K562 (cell line): Measurements from ENCODE around the gene LDB2. TPM values are rescaled to one million over a fixed set of nuclear protein-coding genes. Genes with fewer than 3 reads are reported as not detected.

Experiments
- ATAC-seq: fragments of 200-7000 bp; cut with Tn5 transposase; 3 replicates; pipeline ENCODE4 v1.9.1; 2020; ENCODE audit warnings: moderate library complexity
- BruUV-seq: library from RNA; stranded (reverse); fragments of 400-500 nt; replicated peaks from 2 replicates; lab custom pipeline; 2021; lab: Mats Ljungman, UMichigan
- CTCF ChIA-PET: fragments of 300-600 bp; formaldehyde crosslinking; extraction: SDS; loops from one replicate; lab custom pipeline; 2021; ENCODE audit warnings: low intra/inter-chr PET ratio; lab: Yijun Ruan, JAX
- POLR2A ChIA-PET: fragments of 300-600, 350-650 bp; sonication (Branson Sonifier 250); formaldehyde crosslinking; extraction: SDS; loops from one replicate; lab custom pipeline; 2021; ENCODE audit warnings: antibody characterized with exemption, inconsistent platforms; lab: Yijun Ruan, JAX
- DNase-seq, 4 experiments: peaks; one replicate each; pipeline versions ENCODE4 v3.0.0 to v3.0.0-alpha.2; 2011 to 2018; ENCODE audit warnings: low spot score in 3 of 4, mixed read lengths in 3 of 4; ENCODE audit errors: extremely low read depth in 1 of 4
- FAIRE-seq: peaks from 2 replicates; lab custom pipeline; 2011; peaks lifted over from hg19 to GRCh38; lab: Jason Lieb, UNC
- H2AFZ ChIP-seq: 2 replicates; pipeline ENCODE4 v1.6.0; 2011; ENCODE audit warnings: low read depth, low read length, control low read depth, inconsistent platforms
- H3K27ac ChIP-seq: fragments of 200-600 bp; 3 replicates; pipeline ENCODE4 v1.8.0; 2011; ENCODE audit warnings: low read depth, mild to moderate bottlenecking, control low read depth, inconsistent platforms, low read length, moderate library complexity, mixed read lengths; ENCODE audit errors: extremely low read depth
- H3K27me3 ChIP-seq, 2 experiments: fragments of 300-600 bp in 1 of 2; 2 replicates in 1 of 2; 3 replicates in 1 of 2; pipeline versions ENCODE4 v1.6.0 to v1.8.0; 2011; ENCODE audit warnings: inconsistent platforms in 2 of 2, low read length in 2 of 2, mild to moderate bottlenecking in 1 of 2, mixed read lengths in 1 of 2, moderate library complexity in 1 of 2; ENCODE audit not compliant: control insufficient read depth in 2 of 2, insufficient read depth in 2 of 2
- H3K36me3 ChIP-seq: fragments of 300-600 bp; 3 replicates; pipeline ENCODE4 v1.8.0; 2011; ENCODE audit warnings: mild to moderate bottlenecking, low read length, inconsistent platforms; ENCODE audit not compliant: control insufficient read depth, insufficient read depth
- H3K4me1 ChIP-seq, 2 experiments: fragments of 200-600 bp in 1 of 2; replicated peaks in 1 of 2; 2 replicates in 1 of 2; 3 replicates in 1 of 2; pipeline versions ENCODE4 v1.5.1 to v1.8.0; 2011; ENCODE audit warnings: inconsistent platforms in 2 of 2, low read length in 2 of 2, mild to moderate bottlenecking in 1 of 2, mixed read lengths in 1 of 2, moderate library complexity in 1 of 2; ENCODE audit not compliant: control insufficient read depth in 2 of 2, insufficient read depth in 2 of 2
- H3K4me2 ChIP-seq: 2 replicates; pipeline ENCODE4 v1.6.1; 2011; ENCODE audit warnings: low read length, control low read depth, inconsistent platforms, mixed read lengths; ENCODE audit not compliant: insufficient read depth
- H3K4me3 ChIP-seq: fragments of 200-600 bp; sonication (generic), shearing (Covaris generic); 2 replicates; pipeline ENCODE4 v1.5.1; 2016; ENCODE audit warnings: control low read depth, inconsistent platforms
- H3K79me2 ChIP-seq: fragments of 200-600 bp; 3 replicates; pipeline ENCODE4 v1.8.0; 2011; ENCODE audit warnings: low read length, inconsistent platforms; ENCODE audit not compliant: control insufficient read depth, insufficient read depth
- H3K9ac ChIP-seq, 2 experiments: 2 replicates each; pipeline versions ENCODE4 v1.6.0 to v1.6.1; 2011; ENCODE audit warnings: low read depth in 2 of 2, low read length in 2 of 2, control low read depth in 1 of 2, inconsistent platforms in 1 of 2, mild to moderate bottlenecking in 1 of 2, mixed read lengths in 1 of 2; ENCODE audit not compliant: insufficient read depth in 1 of 2
- H3K9me1 ChIP-seq: one replicate; pipeline ENCODE4 v1.6.0; 2011; ENCODE audit warnings: inconsistent platforms, mild to moderate bottlenecking, low read length, moderate library complexity; ENCODE audit not compliant: control insufficient read depth, insufficient read depth
- H3K9me3 ChIP-seq: replicated peaks from 2 replicates; pipeline ENCODE4 v1.5.1; 2011; ENCODE audit warnings: low read depth, low read length, inconsistent platforms; ENCODE audit not compliant: control insufficient read depth, insufficient read depth
- H4K20me1 ChIP-seq: replicated peaks from 2 replicates; pipeline ENCODE4 v1.6.1; 2011; ENCODE audit warnings: low read length, inconsistent platforms, mixed read lengths; ENCODE audit not compliant: control insufficient read depth, insufficient read depth
- ARHGAP35 ChIP-seq: fragments of 450-650 bp; IDR thresholded peaks from 2 replicates; pipeline ENCODE4 v1.6.1; 2018; ENCODE audit not compliant: partially characterized antibody
- BCOR ChIP-seq: fragments of 450-650 bp; IDR thresholded peaks from 2 replicates; pipeline ENCODE4 v1.6.1; 2016
- DACH1 ChIP-seq: fragments of 450-650 bp; IDR thresholded peaks from 2 replicates; pipeline ENCODE4 v1.6.1; 2018; ENCODE audit not compliant: partially characterized antibody
- NCOA4 ChIP-seq: fragments of 450-650 bp; IDR thresholded peaks from 2 replicates; pipeline ENCODE4 v1.6.1; 2018; ENCODE audit warnings: mild to moderate bottlenecking; ENCODE audit not compliant: partially characterized antibody
- SOX6 ChIP-seq: fragments of 450-650 bp; IDR thresholded peaks from 2 replicates; pipeline ENCODE4 v1.6.1; 2014; ENCODE audit warnings: mild to moderate bottlenecking
- WGBS: fragments of 100-300 bp; shearing (Covaris generic); methylation state at CpG from one replicate; pipeline ENCODE4 v1.1.6; 2016; ENCODE audit warnings: low coverage, mixed read lengths; ENCODE audit not compliant: insufficient coverage; ENCODE audit errors: missing lambda C conversion rate; 5-methylcytosine and 5-hydroxymethylcytosine counted together
- in situ Hi-C: fragments of 300-500 bp; cut with MboI; formaldehyde crosslinking; loops from 4 replicates; pipeline ENCODE4 v1.15.0; 2018; ENCODE audit warnings: inconsistent platforms, mixed read lengths
- intact Hi-C: fragments of 100-400 bp; cut with micrococcal nuclease; formaldehyde crosslinking; loops from 2 replicates; pipeline ENCODE4 v1.14.2; 2022
- polyA plus RNA-seq, 8 experiments: library from polyadenylated mRNA; depleted of rRNA in 4 of 8; stranded (reverse) in 5 of 8; unstranded in 3 of 8; fragments of >200 nt; fragmentation: Nextera tagmentation in 2 of 8; fragmentation: Illumina TruSeq in 1 of 8; extraction: Ambion mirVana in 2 of 8; extraction: Trizol in 1 of 8; gene quantifications; 2 replicates each; pipeline versions ENCODE4 v1.2.1 to v1.2.3, GENCODE V29; 2011 to 2014; ENCODE audit warnings: inconsistent platforms in 1 of 8, missing spikeins in 1 of 8
- total RNA-seq, 7 experiments: library from RNA; depleted of rRNA in 6 of 7; stranded (reverse); fragments of >200 nt in 6 of 7; fragmentation: Illumina TruSeq in 2 of 7; extraction: Trizol in 2 of 7; gene quantifications; 2 replicates each; pipeline versions ENCODE4 v1.2.1 to v1.2.3, GENCODE V29; 2011 to 2021; ENCODE audit warnings: low replicate concordance in 1 of 7

Gene LDB2
- total and polyA plus RNA-seq, 9 of the 15 experiments (the other 6 are each of a cell fraction or from before 2014, with no cell fraction given): 0.10 to 0.20 TPM; not detected in 7

GRCh38 chr4:16717266-16717970 lies 181.0 kb downstream of the LDB2 start (continued):
- TF ChIP-seq DACH1: no peak
- TF ChIP-seq, all 486 proteins: peak for 0

GRCh38 chr4:16715482-16715881 lies 183.0 kb downstream of the LDB2 start:
- Histone ChIP-seq H3K4me2 (no peak overlapping the region), H3K9me1 (no peaks in the 10 kb centered on the region), H3K36me3 (no peaks in the 10 kb centered on the region), H2AFZ (no peak overlapping the region), H3K27ac (no peak overlapping the region), H3K9me3 (no peaks in the 10 kb centered on the region), H3K79me2 (no peaks in the 10 kb centered on the region), H3K4me3 (no peak overlapping the region), H3K9ac (no peak overlapping the region), H3K4me1 (no peaks in the 10 kb centered on the region), H3K27me3 (no peaks in the 10 kb centered on the region), H4K20me1 (no peaks in the 10 kb centered on the region)
- in situ Hi-C loops (no loop called here), intact Hi-C loops (no loop called here)
- no peak for TF ChIP-seq ARHGAP35
- no peak for TF ChIP-seq SOX6
- TF ChIP-seq BCOR: no peak
- TF ChIP-seq NCOA4: no peak
- no TSS peak for BruUV-seq
- DNase-seq: no peak
- FAIRE-seq: no peak
- ATAC-seq: no peak
- 0% methylated on average over 2 of the region's 2 CpGs for WGBS
- ChIA-PET POLR2A (no interaction called here), CTCF (no interaction called here)
